Naive thymus-derived CD4-positive, alpha-beta T cell (primary cell): ENCODE results near the gene ZSCAN20. TPM values are rescaled to one million over a fixed set of nuclear protein-coding genes. Genes with fewer than 3 reads are reported as not detected.

Experiments used
- ATAC-seq: fragments of 150-1000 bp; cut with Tn5 transposase; 2 replicates; pipeline ENCODE4 v1.10.0; 2021; ENCODE audit warnings: mild to moderate bottlenecking, moderate library complexity
- CTCF ChIA-PET: fragments of 350-600 bp; sonication (Branson Sonifier 250); formaldehyde crosslinking; loops from one replicate; lab custom pipeline; 2021; ENCODE audit warnings: antibody characterized with exemption; lab: Charles Lee
- POLR2A ChIA-PET: fragments of 350-600 bp; sonication (Branson Sonifier 250); formaldehyde crosslinking; loops from one replicate; lab custom pipeline; 2021; ENCODE audit warnings: antibody characterized with exemption, inconsistent platforms; lab: Charles Lee
- DNase-seq, 9 donors: peaks; one replicate each; pipeline versions ENCODE4 v3.0.0 to v3.0.0-alpha.2; 2020 to 2022; ENCODE audit warnings: mixed read lengths in 1 of 9
- H3K27ac ChIP-seq: one replicate; pipeline ENCODE4 v1.7.0; 2013; ENCODE audit warnings: mild to moderate bottlenecking, low read depth, low read length, moderate library complexity
- H3K27me3 ChIP-seq, 2 donors: one replicate each; pipeline ENCODE4 v1.7.0; 2013; ENCODE audit warnings: low read length in 2 of 2, mild to moderate bottlenecking in 2 of 2, moderate library complexity in 2 of 2; ENCODE audit not compliant: control insufficient read depth in 2 of 2, insufficient read depth in 2 of 2
- H3K36me3 ChIP-seq, 3 experiments: 1 replicate in 2 of 3; 2 replicates in 1 of 3; pipeline ENCODE4 v1.7.0; 2013; ENCODE audit warnings: low read length in 3 of 3, mild to moderate bottlenecking in 3 of 3, moderate library complexity in 1 of 3; ENCODE audit not compliant: insufficient read depth in 3 of 3, control insufficient read depth in 2 of 3
- H3K4me1 ChIP-seq, 2 donors: one replicate each; pipeline ENCODE4 v1.7.0; 2013; ENCODE audit warnings: low read length in 2 of 2, mild to moderate bottlenecking in 2 of 2, moderate library complexity in 1 of 2; ENCODE audit not compliant: control insufficient read depth in 2 of 2, insufficient read depth in 2 of 2
- H3K4me3 ChIP-seq: 2 replicates; pipeline ENCODE4 v1.7.0; 2013; ENCODE audit warnings: mild to moderate bottlenecking, low read length
- H3K9me3 ChIP-seq, 3 experiments: 1 replicate in 2 of 3; 2 replicates in 1 of 3; pipeline ENCODE4 v1.7.0; 2013; ENCODE audit warnings: low read length in 3 of 3; ENCODE audit not compliant: control insufficient read depth in 2 of 3
- H3K27ac Mint-ChIP-seq, 9 donors: one replicate each; pipeline ENCODE4 v1.8.0; 2020 to 2022; ENCODE audit warnings: mixed read lengths in 9 of 9, mild to moderate bottlenecking in 8 of 9, moderate library complexity in 5 of 9, inconsistent platforms in 2 of 9
- H3K27me3 Mint-ChIP-seq, 5 donors: one replicate each; pipeline ENCODE4 v1.8.0; 2021 to 2022; ENCODE audit warnings: mixed read lengths in 5 of 5, mild to moderate bottlenecking in 1 of 5
- H3K36me3 Mint-ChIP-seq, 5 donors: one replicate each; pipeline ENCODE4 v1.8.0; 2020 to 2022; ENCODE audit warnings: mixed read lengths in 5 of 5, mild to moderate bottlenecking in 3 of 5, inconsistent platforms in 1 of 5
- H3K4me1 Mint-ChIP-seq, 7 donors: one replicate each; pipeline ENCODE4 v1.8.0; 2020 to 2022; ENCODE audit warnings: mixed read lengths in 7 of 7, mild to moderate bottlenecking in 3 of 7, inconsistent platforms in 1 of 7
- H3K4me3 Mint-ChIP-seq, 10 donors: one replicate each; pipeline ENCODE4 v1.8.0; 2020 to 2022; ENCODE audit warnings: mild to moderate bottlenecking in 10 of 10, mixed read lengths in 10 of 10, moderate library complexity in 6 of 10, inconsistent platforms in 2 of 10
- H3K9me3 Mint-ChIP-seq, 11 donors: one replicate each; pipeline ENCODE4 v1.8.0; 2020 to 2022; ENCODE audit warnings: mixed read lengths in 11 of 11, mild to moderate bottlenecking in 4 of 11, inconsistent platforms in 1 of 11, moderate library complexity in 1 of 11
- intact Hi-C, 2 donors: fragments of 100-400 bp; cut with micrococcal nuclease; formaldehyde crosslinking; loops; one replicate each; pipeline ENCODE4 v1.15.1; 2023
- polyA plus RNA-seq, 2 donors: library from polyadenylated mRNA; unstranded; fragments of 300-500 nt; fragmentation: Illumina TruSeq; gene quantifications; one replicate each; pipeline ENCODE4 v1.2.3, GENCODE V29; 2021
- total RNA-seq, 6 experiments: library from RNA in 5 of 6; stranded (reverse) in 5 of 6; gene quantifications; 1 replicate in 5 of 6; 2 replicates in 1 of 6; pipeline ENCODE4 v1.2.3 and lab custom pipeline; 2021 to 2026

ZSCAN20 gene
- total and polyA plus RNA-seq, 7 experiments from 2014 or later = 0.77 to 3.0 (median 1.6) TPM

DNA sequence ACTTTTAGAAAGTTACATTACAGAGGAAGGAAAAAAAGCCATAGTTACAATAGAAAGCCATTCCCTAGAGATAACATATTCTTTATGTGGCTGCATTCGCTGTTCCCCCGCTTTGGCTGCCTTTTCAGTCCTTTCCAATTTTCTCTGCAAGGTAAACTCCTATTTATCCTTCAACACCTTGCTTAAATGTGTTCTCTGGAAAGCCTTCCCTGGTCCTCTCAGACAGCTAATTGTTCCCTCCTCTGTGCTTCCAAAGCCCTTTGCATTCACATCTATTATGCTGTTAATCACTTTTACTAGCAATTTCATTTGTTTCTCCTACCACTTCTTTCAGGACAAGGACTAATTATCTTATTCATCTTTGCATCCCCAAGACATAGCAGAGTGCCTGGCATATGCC, 43.1 kb upstream of the ZSCAN20 start:
- Histone ChIP-seq H3K4me3 (no peak overlapping the region), H3K36me3 (no peaks in the 10 kb centered on the region), H3K27me3 (no peaks in the 10 kb centered on the region), H3K9me3 (no peaks in the 10 kb centered on the region), H3K27ac (no peak overlapping the region), H3K4me1 (peaks cover 0 to 6% of the 10 kb centered on the region in 2 donors)
- CTCF ChIA-PET = no interaction called here
- Mint-ChIP-seq H3K9me3 (peaks cover 0 to 2% (median 0%) of the 10 kb centered on the region in 11 donors), H3K4me3 (no peak overlapping the region), H3K27ac (no peak overlapping the region), H3K27me3 (peaks cover 9 to 44% (median 13%) of the 10 kb centered on the region in 5 donors), H3K4me1 (peaks cover 0 to 5% (median 4%) of the 10 kb centered on the region in 7 donors), H3K36me3 (no peaks in the 10 kb centered on the region)
- no peak for DNase-seq
- POLR2A ChIA-PET = no interaction called here
- intact Hi-C loops = no loop called here
- ATAC-seq = no peak

DNA sequence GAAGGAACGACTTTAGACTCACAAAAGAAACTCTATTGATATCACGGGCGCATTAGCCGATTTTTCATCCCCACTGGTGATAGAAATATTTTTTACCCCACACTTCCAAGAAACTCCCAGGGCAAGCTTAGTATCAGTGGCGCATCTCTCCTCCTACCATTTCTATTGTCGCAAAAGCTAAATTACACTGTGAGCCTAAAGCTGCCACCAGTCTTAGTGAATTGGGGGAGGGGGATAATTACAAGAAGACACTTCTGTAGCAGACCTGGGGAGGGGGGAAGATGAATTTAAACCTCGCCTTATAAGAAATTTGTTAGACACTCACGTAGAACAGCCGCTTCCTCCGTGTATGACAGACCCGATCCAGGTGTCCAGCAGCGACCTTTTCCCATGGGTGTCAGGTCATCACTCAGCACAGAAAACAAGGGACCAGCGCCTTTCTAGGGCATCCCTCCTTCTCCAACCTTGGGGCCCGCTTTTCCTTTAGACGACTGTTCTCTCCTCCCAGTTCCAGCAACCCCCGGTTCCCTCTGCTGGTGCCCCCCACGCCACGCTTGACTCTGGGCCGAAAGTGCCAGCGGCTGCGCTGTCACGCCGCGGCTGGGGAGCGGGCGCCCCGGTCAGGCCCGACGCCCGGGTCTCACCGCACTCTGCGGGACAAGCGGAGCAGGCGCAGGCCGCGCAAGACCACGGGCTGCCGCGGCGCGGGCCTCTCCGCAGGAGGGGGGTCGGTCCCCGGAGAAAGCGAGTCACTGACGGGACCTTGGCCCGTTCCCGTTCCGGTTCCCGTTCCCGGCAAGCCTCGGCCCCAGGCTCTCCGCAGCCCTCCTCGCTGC, 42.4 kb upstream of the ZSCAN20 start:
- ChIA-PET CTCF (no interaction called here), POLR2A (no interaction called here)
- peaks cover 0 to 5% (median 4%) of the 10 kb centered on the region in 7 donors for H3K4me1 Mint-ChIP-seq
- no peak for ATAC-seq
- intact Hi-C loops = loop anchor here in 1 of 2 donors (2.0 kb wide), 1 partner anchor 79 kb away; no protein-coding TSS in a partner anchor
- H3K27ac Mint-ChIP-seq = peak overlapping the region in 2 of 9 donors; percentile 2 to 22
- Histone ChIP-seq H3K27ac (no peak overlapping the region), H3K9me3 (no peaks in the 10 kb centered on the region), H3K27me3 (no peaks in the 10 kb centered on the region), H3K4me3 (peak overlapping the region; percentile 18), H3K36me3 (no peaks in the 10 kb centered on the region), H3K4me1 (peaks cover 0 to 6% of the 10 kb centered on the region in 2 donors)
- H3K9me3 Mint-ChIP-seq = peaks cover 0 to 2% (median 0%) of the 10 kb centered on the region in 11 donors
- DNase-seq = peak in 5 of 9 donors; percentile 1 to 12 (median 4)
- H3K4me3 Mint-ChIP-seq = no peak overlapping the region
- H3K27me3 Mint-ChIP-seq = peaks cover 3 to 46% (median 13%) of the 10 kb centered on the region in 5 donors
- no peaks in the 10 kb centered on the region for H3K36me3 Mint-ChIP-seq

DNA sequence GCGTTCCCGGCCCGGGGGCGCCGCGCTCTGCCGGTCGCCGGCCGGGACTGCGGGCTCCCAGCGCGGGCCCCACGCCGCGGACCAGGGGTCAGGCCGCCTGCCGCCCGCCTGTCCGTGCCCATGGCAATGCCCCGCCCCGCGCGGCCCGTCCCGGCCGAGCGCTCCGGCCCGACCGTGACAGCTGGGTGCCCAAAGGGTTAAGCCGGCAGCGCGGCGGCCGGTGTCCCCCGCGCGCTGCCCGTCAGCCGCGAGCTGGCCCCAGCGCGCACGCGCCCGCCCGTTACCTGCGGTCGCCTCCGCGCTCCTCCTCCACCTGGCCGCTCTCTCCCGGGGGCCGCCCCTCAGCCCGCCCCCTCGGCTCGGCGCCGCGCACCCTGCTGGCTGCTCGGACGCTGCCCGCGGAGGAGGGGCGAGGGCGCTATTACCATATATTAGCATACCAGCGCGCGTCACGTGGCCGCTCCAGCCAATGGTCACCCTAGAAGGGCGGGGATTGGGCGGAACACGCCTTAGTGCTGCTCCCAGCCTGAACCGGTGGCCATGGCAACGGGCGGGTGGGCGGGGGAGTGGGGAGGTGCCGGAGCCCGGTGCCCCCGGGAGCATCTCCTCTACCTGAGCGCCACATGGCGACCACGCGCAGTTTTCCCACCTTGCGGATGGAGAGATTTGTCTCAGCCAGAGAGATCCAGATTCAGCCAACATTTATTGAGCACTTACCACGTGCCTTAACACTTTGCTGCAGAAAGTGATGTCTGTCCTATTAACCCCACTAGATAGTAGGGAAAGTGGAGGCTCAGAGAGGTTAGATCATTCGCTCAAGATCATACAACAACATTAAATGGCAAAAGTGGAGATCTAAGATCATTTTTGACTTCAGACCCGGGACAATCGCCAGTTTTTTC, 41.5 kb upstream of the ZSCAN20 start, which contains the start of gene PHC2:
PHC2 (minus strand) TSS at position 404 of the 902 bp plus-strand sequence. CDS start 55,556 bp downstream, outside the sequence.
- Histone ChIP-seq H3K4me1 (peaks cover 0 to 6% of the 10 kb centered on the region in 2 donors), H3K9me3 (no peaks in the 10 kb centered on the region), H3K27me3 (no peaks in the 10 kb centered on the region), H3K27ac (no peak within 1 kb of the TSS), H3K4me3 (peak within 1 kb of the TSS; percentile 18), H3K36me3 (no peaks in the 10 kb centered on the region)
- ChIA-PET POLR2A (no interaction called here), CTCF (no interaction called here)
- H3K4me1 Mint-ChIP-seq = peaks cover 0 to 5% (median 4%) of the 10 kb centered on the region in 7 donors
- H3K27me3 Mint-ChIP-seq = peaks cover 0 to 43% (median 5%) of the 10 kb centered on the region in 5 donors
- no peaks in the 10 kb centered on the region for H3K36me3 Mint-ChIP-seq
- ATAC-seq (peak; percentile 97), DNase-seq (peak; percentile 70 to 92 (median 86))
- H3K27ac Mint-ChIP-seq = peak within 1 kb of the TSS in 4 of 9 donors; percentile 25 to 53 (median 44)
- intact Hi-C loops = loop anchor here in 1 of 2 donors (1.0 to 2.0 kb wide), 3 partner anchors 41 to 250 kb away; partner anchors contain the start of gene ZSCAN20
- H3K9me3 Mint-ChIP-seq = no peaks in the 10 kb centered on the region
- peak within 1 kb of the TSS; percentile 57 to 83 (median 74) for H3K4me3 Mint-ChIP-seq

DNA sequence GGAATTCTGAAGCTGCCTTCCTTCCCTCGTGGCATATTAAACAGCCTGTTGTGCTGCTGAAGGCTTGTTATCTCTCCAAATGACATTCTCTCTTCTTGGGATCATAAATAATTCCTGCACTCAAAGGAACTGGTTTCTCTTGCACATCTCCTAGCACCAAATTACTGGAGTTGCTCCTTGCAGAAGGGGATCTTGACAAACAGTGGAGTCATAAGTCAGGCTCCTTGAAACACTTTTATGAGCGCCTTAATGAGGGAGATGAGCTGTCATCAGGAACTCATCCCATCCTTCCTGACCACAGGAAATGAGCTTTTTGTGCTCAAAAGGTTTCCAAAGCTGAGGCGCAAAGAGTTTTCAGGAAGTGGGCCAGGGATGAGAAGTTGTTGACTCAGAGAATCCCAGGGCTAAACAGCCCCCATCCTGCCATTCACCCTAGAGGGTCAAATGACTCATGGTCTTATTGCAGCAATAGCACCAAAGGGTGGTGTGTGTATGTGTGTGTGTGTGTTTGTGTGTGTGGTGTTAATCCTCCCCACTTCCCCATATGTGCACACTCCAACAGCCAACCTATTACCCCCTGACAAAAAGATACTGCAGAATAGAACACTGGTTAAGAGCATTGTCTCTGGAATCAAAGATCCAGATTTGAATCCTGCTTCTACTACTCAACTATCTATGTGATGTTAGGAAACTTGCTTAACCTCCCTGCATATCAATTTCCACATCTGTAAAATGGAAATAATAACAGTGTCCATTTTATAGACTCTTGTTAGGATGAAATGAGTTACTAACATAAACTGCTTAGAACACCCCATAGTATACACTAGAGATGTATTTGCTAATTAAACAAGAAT, 38.7 kb upstream of the ZSCAN20 start:
- ChIA-PET POLR2A (no interaction called here), CTCF (no interaction called here)
- no peaks in the 10 kb centered on the region for H3K27me3 ChIP-seq
- H3K4me3 Mint-ChIP-seq = no peak overlapping the region
- H3K27me3 Mint-ChIP-seq = peaks cover 0 to 41% (median 0%) of the 10 kb centered on the region in 5 donors
- no peak overlapping the region for H3K27ac Mint-ChIP-seq
- no peaks in the 10 kb centered on the region for H3K9me3 ChIP-seq
- peaks cover 0 to 6% of the 10 kb centered on the region in 2 donors for H3K4me1 ChIP-seq
- no peak overlapping the region for H3K27ac ChIP-seq
- no peaks in the 10 kb centered on the region for H3K36me3 Mint-ChIP-seq
- intact Hi-C loops = no loop called here
- H3K4me1 Mint-ChIP-seq = peaks cover 0 to 5% (median 4%) of the 10 kb centered on the region in 7 donors
- DNase-seq (no peak), ATAC-seq (peak; percentile 51)
- no peaks in the 10 kb centered on the region for H3K36me3 ChIP-seq
- H3K4me3 ChIP-seq = no peak overlapping the region
- no peaks in the 10 kb centered on the region for H3K9me3 Mint-ChIP-seq

DNA sequence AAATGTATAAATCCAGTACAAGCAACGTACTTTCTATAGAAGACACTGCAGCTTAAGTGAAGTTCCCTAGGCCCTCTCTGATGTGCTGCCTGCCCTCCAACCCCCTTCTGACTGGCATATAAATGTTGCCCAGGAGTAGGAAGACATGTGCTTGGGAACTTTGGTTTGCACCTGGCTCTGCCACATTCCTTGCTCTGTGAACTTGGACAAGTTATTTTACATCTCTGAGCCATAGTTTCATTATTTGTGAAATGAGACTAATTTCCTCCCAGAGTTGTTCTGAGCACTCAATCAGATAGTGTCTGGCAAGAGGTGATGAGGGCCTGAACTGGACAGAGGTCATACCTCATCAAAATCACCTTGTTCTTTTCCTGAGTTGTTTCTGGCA, 38.1 kb upstream of the ZSCAN20 start:
- Histone ChIP-seq H3K36me3 (no peaks in the 10 kb centered on the region), H3K4me1 (peaks cover 0 to 6% of the 10 kb centered on the region in 2 donors), H3K27ac (no peak overlapping the region), H3K4me3 (no peak overlapping the region), H3K27me3 (no peaks in the 10 kb centered on the region), H3K9me3 (no peaks in the 10 kb centered on the region)
- Mint-ChIP-seq H3K4me1 (peaks cover 0 to 5% (median 4%) of the 10 kb centered on the region in 7 donors), H3K36me3 (no peaks in the 10 kb centered on the region), H3K27ac (no peak overlapping the region), H3K27me3 (peaks cover 0 to 43% (median under 1%) of the 10 kb centered on the region in 5 donors), H3K9me3 (no peaks in the 10 kb centered on the region), H3K4me3 (no peak overlapping the region)
- DNase-seq (no peak), ATAC-seq (no peak)
- intact Hi-C loops = no loop called here
- ChIA-PET POLR2A (no interaction called here), CTCF (no interaction called here)
